ENCODE measurements around the gene MLLT6. TPM values are rescaled to one million over a fixed set of nuclear protein-coding genes. Genes with fewer than 3 reads are reported as not detected.

The MLLT6 gene
- total and polyA plus RNA-seq, 2 of the 4 experiments (the other 2 are of a cell fraction): 7.2 to 21.2 TPM

- Histone ChIP-seq H3K27me3 (ENCODE audit: control insufficient read depth, insufficient read depth, low read length) (no peaks in the 10 kb centered on the region), H2BK120ac (ENCODE audit: low read depth, low read length) (no peak overlapping the region), H3K9me1 (ENCODE audit: insufficient read depth, low read length) (no peaks in the 10 kb centered on the region), H2BK15ac (ENCODE audit: low read depth, low read length) (no peak overlapping the region), H2AFZ (replicated peaks; ENCODE audit: low read length, poor library complexity) (peak overlapping the region; percentile 15), H4K20me1 (ENCODE audit: insufficient read depth, low read length) (peaks cover 12% of the 10 kb centered on the region; the same call in 1 of the 2 replicates), H3K27ac (ENCODE audit: insufficient read depth, low read length) (no peak overlapping the region), H2AK5ac (ENCODE audit: low read depth, low read length) (no peak overlapping the region), H3K4ac (ENCODE audit: low read depth, low read length) (no peak overlapping the region), H3K18ac (ENCODE audit: low read depth, low read length) (no peak overlapping the region), H3K79me1 (ENCODE audit: low read depth in 1 of 2, low read length in 2 of 2) (peaks cover 7 to 26% of the 10 kb centered on the region in 2 experiments; a peak in 3 of 4 replicates), H3K23ac (ENCODE audit: low read depth, low read length) (no peak overlapping the region), H3K4me2 (ENCODE audit: low read depth, low read length) (no peak overlapping the region), H4K91ac (ENCODE audit: insufficient read depth, low read depth, low read length) (no peak overlapping the region), H4K5ac (ENCODE audit: low read depth, low read length) (no peak overlapping the region), H4K8ac (ENCODE audit: low read depth in 2 of 2, low read length in 2 of 2) (no peak overlapping the region), H2BK20ac (ENCODE audit: low read depth, low read length) (no peak overlapping the region), H3K4me1 (ENCODE audit: control insufficient read depth, insufficient read depth, low read length) (no peaks in the 10 kb centered on the region), H3K9me3 (ENCODE audit: control insufficient read depth, insufficient read depth, low read length) (no peaks in the 10 kb centered on the region), H3K4me3 (ENCODE audit: insufficient read depth, low read depth, low read length) (no peak overlapping the region), H3K56ac (ENCODE audit: extremely low read depth, insufficient read depth, low read length) (no peak overlapping the region), H3K14ac (replicated peaks; ENCODE audit: low read depth, low read length) (no peak overlapping the region), H3K36me3 (ENCODE audit: control insufficient read depth, insufficient read depth, low read length) (peaks cover 71% of the 10 kb centered on the region), H2AK9ac (replicated peaks; ENCODE audit: low read depth, low read length, poor library complexity) (no peak overlapping the region), H2BK5ac (ENCODE audit: low read depth, low read length, poor library complexity, severe bottlenecking) (no peak overlapping the region), H3K9ac (ENCODE audit: low read depth, low read length) (no peak overlapping the region)
- DNase-seq (no peak), ATAC-seq (ENCODE audit: low read depth) (no peak)
- CTCF ChIA-PET: no interaction called here
- dilution Hi-C loops (cut with HindIII; ENCODE audit: low sequenced_read_pairs, unreplicated experiment) (no loop called here), intact Hi-C loops (cut with micrococcal nuclease) (no loop called here), in situ Hi-C loops (cut with MboI; ENCODE audit: low sequenced_read_pairs) (no loop called here)
- no TSS peak for BruUV-seq (replicated peaks)
- POLR2A ChIA-PET (ENCODE audit: unreplicated experiment): no interaction called here
- no peak for TF ChIP-seq NFE2L2 (IDR thresholded peaks at IDR 0.05; ENCODE audit: low read depth, low read length)
- no peak for TF ChIP-seq USF2 (IDR thresholded peaks at IDR 0.05; ENCODE audit: low read depth, low read length)
- no peak for TF ChIP-seq CHD1 (IDR thresholded peaks at IDR 0.05; ENCODE audit: low read depth, low read length)
- TF ChIP-seq SMC3 (IDR thresholded peaks at IDR 0.05; ENCODE audit: low read depth, low read length): no peak
- no peak for TF ChIP-seq MAZ (IDR thresholded peaks at IDR 0.05; ENCODE audit: borderline replicate concordance, low read depth, low read length)
- no peak for TF ChIP-seq POLR2A (IDR thresholded peaks at IDR 0.05; ENCODE audit: low read depth, low read length)
- no peak for TF ChIP-seq RAD21 (IDR thresholded peaks at IDR 0.05; ENCODE audit: low read length)
- no peak for TF ChIP-seq CEBPB (IDR thresholded peaks at IDR 0.05; ENCODE audit: low read depth, low read length)
- TF ChIP-seq RCOR1 (IDR thresholded peaks at IDR 0.05; ENCODE audit: insufficient replicate concordance, low read length): no peak
- TF ChIP-seq RFX5 (IDR thresholded peaks at IDR 0.05; ENCODE audit: low read depth, low read length): no peak
- TF ChIP-seq MAFK (IDR thresholded peaks at IDR 0.05; ENCODE audit: low read depth, low read length): no peak
- TF ChIP-seq ELK1 (IDR thresholded peaks at IDR 0.05; ENCODE audit: borderline replicate concordance, low read depth, low read length): no peak
- TF ChIP-seq BHLHE40 (IDR thresholded peaks at IDR 0.05; ENCODE audit: low read depth, low read length): no peak
- no peak for TF ChIP-seq CTCF (conservative IDR thresholded peaks at IDR 0.05; ENCODE audit: low read depth, low read length)
- TF ChIP-seq MXI1 (IDR thresholded peaks at IDR 0.05; ENCODE audit: borderline replicate concordance, low read depth, low read length): no peak
- no peak for TF ChIP-seq FOS (IDR thresholded peaks at IDR 0.05; ENCODE audit: low read depth, low read length)
- no CpG with 5 or more reads among the region's 10 CpGs for WGBS, 2 experiments (ENCODE audit: extremely low coverage in 2 of 2, insufficient read length in 1 of 2)
Measured at GRCh38 chr17:38712593-38712992, 7.5 kb downstream of the MLLT6 start.
